WTC11 (cell line): ENCODE data around the gene RNF224.

ENCODE experiments used
- ATF1 ChIP-seq: sonication (generic); formaldehyde crosslinking; IDR thresholded peaks from 2 replicates; pipeline ENCODE4 v1.8.1; 2023; ENCODE audit warnings: mild to moderate bottlenecking, moderate library complexity, missing genetic modification reagents
- CREB1 ChIP-seq: sonication (generic); formaldehyde crosslinking; IDR thresholded peaks from 2 replicates; pipeline ENCODE4 v1.8.0; 2023; ENCODE audit warnings: mild to moderate bottlenecking, missing genetic modification reagents
- CREM ChIP-seq: sonication (generic); formaldehyde crosslinking; IDR thresholded peaks from 2 replicates; pipeline ENCODE4 v1.8.1; 2022; ENCODE audit warnings: mild to moderate bottlenecking, missing genetic modification reagents, moderate library complexity
- CTCF ChIP-seq: fragments of 200-600 bp; IDR thresholded peaks from 2 replicates; pipeline ENCODE4 v1.8.0; 2022; ENCODE audit warnings: antibody characterized with exemption
- ESRRA ChIP-seq: sonication (generic); formaldehyde crosslinking; IDR thresholded peaks from 2 replicates; pipeline ENCODE4 v1.8.1; 2022; ENCODE audit warnings: mild to moderate bottlenecking, missing genetic modification reagents, borderline replicate concordance
- FOXP4 ChIP-seq: sonication (generic); formaldehyde crosslinking; IDR thresholded peaks from 2 replicates; pipeline ENCODE4 v1.8.0; 2022; ENCODE audit warnings: mild to moderate bottlenecking, missing genetic modification reagents
- GRHL2 ChIP-seq: fragments of 250-450 bp; sonication (Bioruptor Pico); IDR thresholded peaks from 2 replicates; pipeline ENCODE4 v1.8.0; 2022; ENCODE audit warnings: mild to moderate bottlenecking, moderate library complexity; ENCODE audit not compliant: insufficient replicate concordance, severe bottlenecking
- IRF2 ChIP-seq: sonication (generic); formaldehyde crosslinking; IDR thresholded peaks from 2 replicates; pipeline ENCODE4 v1.8.0; 2022; ENCODE audit warnings: low read depth, missing genetic modification reagents, borderline replicate concordance
- MAX ChIP-seq: sonication (generic); formaldehyde crosslinking; IDR thresholded peaks from 2 replicates; pipeline ENCODE4 v1.8.0; 2022; ENCODE audit warnings: mild to moderate bottlenecking, missing genetic modification reagents
- NR1H2 ChIP-seq: sonication (generic); formaldehyde crosslinking; IDR thresholded peaks from 2 replicates; pipeline ENCODE4 v1.9.0; 2021; ENCODE audit warnings: mild to moderate bottlenecking, moderate library complexity, missing genetic modification reagents
- PREB ChIP-seq: sonication (generic); formaldehyde crosslinking; IDR thresholded peaks from 2 replicates; pipeline ENCODE4 v1.8.1; 2022; ENCODE audit warnings: mild to moderate bottlenecking, missing genetic modification reagents, moderate library complexity, borderline replicate concordance
- USF2 ChIP-seq: sonication (generic); formaldehyde crosslinking; IDR thresholded peaks from 2 replicates; pipeline ENCODE4 v1.8.1; 2023; ENCODE audit warnings: mild to moderate bottlenecking, missing genetic modification reagents, moderate library complexity
- ZBTB43 ChIP-seq: sonication (generic); formaldehyde crosslinking; IDR thresholded peaks from 2 replicates; pipeline ENCODE4 v1.8.1; 2023; ENCODE audit warnings: mild to moderate bottlenecking, missing genetic modification reagents

GRCh38 chr9:137192448-137192780, 34.9 kb upstream of the RNF224 start:
- TF ChIP-seq IRF2 (no peak), CTCF (no peak), CREM (CRISPR knock-in tag) (no peak), MAX (CRISPR knock-in tag) (no peak), ZBTB43 (CRISPR knock-in tag) (no peak), FOXP4 (CRISPR knock-in tag) (no peak), USF2 (no peak), ESRRA (CRISPR knock-in tag) (no peak), ATF1 (no peak), CREB1 (CRISPR knock-in tag) (no peak), PREB (no peak), NR1H2 (CRISPR knock-in tag) (no peak), GRHL2 (no peak)
